CD14-positive monocyte (primary cell): ENCODE measurements around the gene ATP5PO. TPM values are rescaled to one million over a fixed set of nuclear protein-coding genes. Genes with fewer than 3 reads are reported as not detected.

Experiments
- DNase-seq, 3 donors: peaks; one replicate each; pipeline ENCODE4 v3.0.0-alpha.2; 2011 to 2022
- H2AFZ ChIP-seq: 2 replicates; pipeline ENCODE4 v1.6.0; 2012; ENCODE audit warnings: mild to moderate bottlenecking, low read depth, low read length, inconsistent platforms; ENCODE audit not compliant: insufficient read depth, poor library complexity, severe bottlenecking
- H3K27ac ChIP-seq, 2 donors: 1 replicate in 1 of 2; 2 replicates in 1 of 2; pipeline ENCODE4 v1.5.1; 2012 to 2013; ENCODE audit warnings: low read length in 2 of 2, control low read depth in 1 of 2, inconsistent platforms in 1 of 2, low read depth in 1 of 2, mild to moderate bottlenecking in 1 of 2
- H3K27me3 ChIP-seq, 2 donors: one replicate each; pipeline versions ENCODE4 v1.6.0 to v1.6.1; 2011 to 2013; ENCODE audit warnings: low read length in 2 of 2; ENCODE audit not compliant: control insufficient read depth in 2 of 2, insufficient read depth in 2 of 2
- H3K36me3 ChIP-seq, 2 donors: replicated peaks in 1 of 2; 1 replicate in 1 of 2; 2 replicates in 1 of 2; pipeline versions ENCODE4 v1.5.1 to v1.6.1; 2012 to 2013; ENCODE audit warnings: low read length in 2 of 2, control low read depth in 1 of 2, inconsistent platforms in 1 of 2, mild to moderate bottlenecking in 1 of 2; ENCODE audit not compliant: insufficient read depth in 2 of 2, control insufficient read depth in 1 of 2
- H3K4me1 ChIP-seq, 2 donors: 1 replicate in 1 of 2; 2 replicates in 1 of 2; pipeline versions ENCODE4 v1.5.1 to v1.6.1; 2012 to 2013; ENCODE audit warnings: low read length in 2 of 2, control low read depth in 1 of 2, inconsistent platforms in 1 of 2, mild to moderate bottlenecking in 1 of 2, moderate library complexity in 1 of 2; ENCODE audit not compliant: insufficient read depth in 2 of 2, control insufficient read depth in 1 of 2
- H3K4me2 ChIP-seq: replicated peaks from 2 replicates; pipeline ENCODE3; 2012; ENCODE audit warnings: low read length, moderate library complexity, mild to moderate bottlenecking; ENCODE audit not compliant: poor library complexity, severe bottlenecking; ENCODE audit errors: extremely low read depth
- H3K4me3 ChIP-seq, 3 experiments: fragments of 200-600 bp in 1 of 3; sonication (generic) in 1 of 3; replicated peaks in 1 of 3; 1 replicate in 2 of 3; 2 replicates in 1 of 3; pipeline ENCODE4 v1.5.1; 2011 to 2013; ENCODE audit warnings: low read length in 3 of 3, mild to moderate bottlenecking in 3 of 3, control low read depth in 2 of 3, low read depth in 2 of 3, inconsistent platforms in 1 of 3, moderate library complexity in 1 of 3
- H3K79me2 ChIP-seq: 2 replicates; pipeline ENCODE4 v1.6.0; 2012; ENCODE audit warnings: mild to moderate bottlenecking, control low read depth, inconsistent platforms, low read length, moderate library complexity; ENCODE audit not compliant: insufficient read depth
- H3K9ac ChIP-seq: 2 replicates; pipeline ENCODE4 v1.6.0; 2017; ENCODE audit warnings: low read length, mild to moderate bottlenecking; ENCODE audit not compliant: insufficient read depth, poor library complexity, severe bottlenecking
- H3K9me3 ChIP-seq, 2 donors: replicated peaks in 1 of 2; 1 replicate in 1 of 2; 2 replicates in 1 of 2; pipeline versions ENCODE4 v1.5.1 to v1.6.1; 2012 to 2013; ENCODE audit warnings: low read length in 2 of 2, control low read depth in 1 of 2; ENCODE audit not compliant: control insufficient read depth in 1 of 2, insufficient read depth in 1 of 2
- H4K20me1 ChIP-seq: 2 replicates; pipeline ENCODE4 v1.6.0; 2012; ENCODE audit warnings: mild to moderate bottlenecking, low read length, control low read depth, moderate library complexity; ENCODE audit not compliant: insufficient read depth
- H3K27ac Mint-ChIP-seq, 7 donors: one replicate each; pipeline ENCODE4 v1.8.0; 2020; ENCODE audit warnings: mild to moderate bottlenecking in 7 of 7, mixed read lengths in 7 of 7, moderate library complexity in 6 of 7, inconsistent platforms in 2 of 7
- H3K27me3 Mint-ChIP-seq, 3 donors: one replicate each; pipeline ENCODE4 v1.8.0; 2021 to 2022; ENCODE audit warnings: low read depth in 3 of 3, mild to moderate bottlenecking in 3 of 3, mixed read lengths in 3 of 3, moderate library complexity in 3 of 3, inconsistent platforms in 1 of 3
- H3K36me3 Mint-ChIP-seq, 2 donors: one replicate each; pipeline ENCODE4 v1.8.0; 2020; ENCODE audit warnings: mixed read lengths in 2 of 2, inconsistent platforms in 1 of 2, mild to moderate bottlenecking in 1 of 2
- H3K4me1 Mint-ChIP-seq: one replicate; pipeline ENCODE4 v1.8.0; 2020; ENCODE audit warnings: mild to moderate bottlenecking, mixed read lengths
- H3K4me3 Mint-ChIP-seq, 2 donors: one replicate each; pipeline ENCODE4 v1.8.0; 2020; ENCODE audit warnings: mild to moderate bottlenecking in 2 of 2, mixed read lengths in 2 of 2, moderate library complexity in 1 of 2
- H3K9me3 Mint-ChIP-seq, 7 donors: one replicate each; pipeline ENCODE4 v1.8.0; 2020 to 2022; ENCODE audit warnings: mixed read lengths in 7 of 7, mild to moderate bottlenecking in 6 of 7, moderate library complexity in 6 of 7, inconsistent platforms in 2 of 7
- WGBS: methylation state at CpG from one replicate; pipeline ENCODE4 v1.1.5; 2013; ENCODE audit warnings: missing lambda C conversion rate; ENCODE audit not compliant: insufficient coverage; 5-methylcytosine and 5-hydroxymethylcytosine counted together
- intact Hi-C, 2 donors: fragments of 100-400 bp; cut with micrococcal nuclease; formaldehyde crosslinking; loops; one replicate each; pipeline versions ENCODE4 v1.15.0 to v1.15.1; 2023
- polyA plus RNA-seq, 3 donors: library from polyadenylated mRNA; depleted of rRNA in 1 of 3; unstranded in 2 of 3; stranded (reverse) in 1 of 3; fragments of 300-500 nt in 2 of 3; fragments of >200 nt in 1 of 3; fragmentation: Illumina TruSeq in 2 of 3; gene quantifications; 1 replicate in 2 of 3; 2 replicates in 1 of 3; pipeline ENCODE4 v1.2.3, GENCODE V29; 2012 to 2021
- TF ChIP-seq, protein P1 (sequence below): fragments of 200-600 bp; IDR thresholded peaks from one replicate; pipeline ENCODE4 v1.8.0; 2022; ENCODE audit warnings: antibody characterized with exemption, mild to moderate bottlenecking

Gene ATP5PO
- polyA plus RNA-seq, 3 donors = 153 to 397 (median 393) TPM

GRCh38 chr21:33857846-33858666 lies 57.5 kb downstream of the ATP5PO start:
- no peak overlapping the region for H2AFZ ChIP-seq
- H3K36me3 Mint-ChIP-seq = no peaks in the 10 kb centered on the region
- no peak overlapping the region for H3K27ac Mint-ChIP-seq

DNA sequence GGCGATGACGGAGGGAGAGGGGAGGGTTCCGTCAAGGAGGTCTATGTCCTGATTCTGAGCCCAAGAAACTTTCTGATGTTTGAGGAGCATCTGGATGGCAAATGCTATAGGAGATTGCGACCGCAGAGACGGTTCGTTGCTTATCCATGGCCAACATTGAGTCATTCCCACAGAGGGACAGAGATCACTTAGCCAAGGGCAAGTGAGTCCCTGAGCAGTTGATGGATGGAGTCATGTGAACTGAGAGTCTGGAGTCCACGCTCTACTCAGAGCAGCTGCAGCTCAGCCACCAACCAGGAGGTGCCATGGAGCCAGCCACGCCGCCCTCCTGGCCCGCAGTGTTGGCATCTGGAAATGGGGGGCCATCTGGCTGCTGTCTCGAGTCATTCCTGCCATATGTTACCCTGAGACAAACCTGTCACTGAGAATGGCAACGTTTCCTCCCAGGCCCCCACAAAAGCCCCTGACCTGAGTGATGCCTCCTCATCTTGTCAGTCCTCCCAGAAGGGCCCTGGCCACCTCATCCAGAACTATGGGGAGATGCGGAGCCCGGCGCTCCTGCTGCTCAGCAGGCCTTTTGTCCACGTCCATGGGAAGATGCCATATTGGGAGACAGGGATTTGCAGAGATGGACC lies 58.6 kb downstream of the ATP5PO start:
- 94% methylated on average over 17 of the region's 17 CpGs for WGBS
- no peak for DNase-seq
- Histone ChIP-seq H3K36me3 (no peaks in the 10 kb centered on the region), H3K79me2 (no peaks in the 10 kb centered on the region), H4K20me1 (no peaks in the 10 kb centered on the region), H3K27me3 (no peaks in the 10 kb centered on the region), H3K4me3 (no peak overlapping the region), H3K4me2 (no peak overlapping the region), H3K4me1 (no peaks in the 10 kb centered on the region), H3K9ac (no peak overlapping the region), H2AFZ (no peak overlapping the region), H3K9me3 (no peaks in the 10 kb centered on the region), H3K27ac (no peak overlapping the region)
- Mint-ChIP-seq H3K4me3 (no peak overlapping the region), H3K9me3 (no peaks in the 10 kb centered on the region), H3K36me3 (no peaks in the 10 kb centered on the region), H3K4me1 (peaks cover 1% of the 10 kb centered on the region), H3K27ac (no peak overlapping the region), H3K27me3 (peaks cover 0 to 1% (median 0%) of the 10 kb centered on the region in 3 donors)
- TF ChIP-seq, protein P1, sequence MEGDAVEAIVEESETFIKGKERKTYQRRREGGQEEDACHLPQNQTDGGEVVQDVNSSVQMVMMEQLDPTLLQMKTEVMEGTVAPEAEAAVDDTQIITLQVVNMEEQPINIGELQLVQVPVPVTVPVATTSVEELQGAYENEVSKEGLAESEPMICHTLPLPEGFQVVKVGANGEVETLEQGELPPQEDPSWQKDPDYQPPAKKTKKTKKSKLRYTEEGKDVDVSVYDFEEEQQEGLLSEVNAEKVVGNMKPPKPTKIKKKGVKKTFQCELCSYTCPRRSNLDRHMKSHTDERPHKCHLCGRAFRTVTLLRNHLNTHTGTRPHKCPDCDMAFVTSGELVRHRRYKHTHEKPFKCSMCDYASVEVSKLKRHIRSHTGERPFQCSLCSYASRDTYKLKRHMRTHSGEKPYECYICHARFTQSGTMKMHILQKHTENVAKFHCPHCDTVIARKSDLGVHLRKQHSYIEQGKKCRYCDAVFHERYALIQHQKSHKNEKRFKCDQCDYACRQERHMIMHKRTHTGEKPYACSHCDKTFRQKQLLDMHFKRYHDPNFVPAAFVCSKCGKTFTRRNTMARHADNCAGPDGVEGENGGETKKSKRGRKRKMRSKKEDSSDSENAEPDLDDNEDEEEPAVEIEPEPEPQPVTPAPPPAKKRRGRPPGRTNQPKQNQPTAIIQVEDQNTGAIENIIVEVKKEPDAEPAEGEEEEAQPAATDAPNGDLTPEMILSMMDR = no peak
- intact Hi-C loops = no loop called here

More at GRCh38 chr21:33857846-33858666, 57.5 kb downstream of the ATP5PO start:
- no peaks in the 10 kb centered on the region for H3K4me1 ChIP-seq
- H3K4me2 ChIP-seq = no peak overlapping the region
- H3K36me3 ChIP-seq = no peaks in the 10 kb centered on the region
- no peaks in the 10 kb centered on the region for H4K20me1 ChIP-seq
- DNase-seq = no peak
- H3K4me3 ChIP-seq = no peak overlapping the region
- Mint-ChIP-seq H3K4me1 (peaks cover 2% of the 10 kb centered on the region), H3K9me3 (no peaks in the 10 kb centered on the region), H3K27me3 (peaks cover 0 to 2% (median 0%) of the 10 kb centered on the region in 3 donors), H3K4me3 (no peak overlapping the region)
- intact Hi-C loops = no loop called here
- TF ChIP-seq, protein P1 = no peak
- no peak overlapping the region for H3K27ac ChIP-seq
- no peak overlapping the region for H3K9ac ChIP-seq
- no peaks in the 10 kb centered on the region for H3K79me2 ChIP-seq
- 91% methylated on average over 21 of the region's 25 CpGs for WGBS
- no peaks in the 10 kb centered on the region for H3K9me3 ChIP-seq
- no peaks in the 10 kb centered on the region for H3K27me3 ChIP-seq
